C4-2B (cell line): ENCODE results near the gene KRTAP10-6.
"Not testable (repeated sequence)": the region's sequence is repeated elsewhere in the genome, so short reads cannot be mapped to it uniquely, and the experiment has no call there.

Experiments
- ZFX ChIP-seq: fragments of 450-650 bp; IDR thresholded peaks from 2 replicates; pipeline ENCODE4 v1.6.1; 2017
- TF ChIP-seq, protein P1 (sequence below): fragments of 450-650 bp; conservative IDR thresholded peaks from 2 replicates; pipeline ENCODE4 v1.5.1; 2017; ENCODE audit warnings: mild to moderate bottlenecking

DNA sequence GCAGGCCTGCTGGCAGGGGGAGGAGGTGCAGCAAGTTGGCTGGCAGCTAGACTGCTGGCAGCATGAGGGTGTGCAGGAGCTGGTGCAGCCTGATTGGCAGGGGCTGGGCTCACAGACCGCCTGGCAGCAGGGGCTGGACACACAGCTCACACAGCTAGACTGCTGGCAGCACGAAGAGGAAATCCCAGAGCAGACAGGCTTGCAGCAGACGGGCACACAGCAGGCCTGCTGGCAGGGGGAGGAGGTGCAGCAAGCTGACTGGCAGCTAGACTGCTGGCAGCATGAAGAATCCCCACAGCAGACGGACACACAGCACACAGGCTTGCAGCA lies 539 bp downstream of the KRTAP10-6 start:
- TF ChIP-seq, protein P1, sequence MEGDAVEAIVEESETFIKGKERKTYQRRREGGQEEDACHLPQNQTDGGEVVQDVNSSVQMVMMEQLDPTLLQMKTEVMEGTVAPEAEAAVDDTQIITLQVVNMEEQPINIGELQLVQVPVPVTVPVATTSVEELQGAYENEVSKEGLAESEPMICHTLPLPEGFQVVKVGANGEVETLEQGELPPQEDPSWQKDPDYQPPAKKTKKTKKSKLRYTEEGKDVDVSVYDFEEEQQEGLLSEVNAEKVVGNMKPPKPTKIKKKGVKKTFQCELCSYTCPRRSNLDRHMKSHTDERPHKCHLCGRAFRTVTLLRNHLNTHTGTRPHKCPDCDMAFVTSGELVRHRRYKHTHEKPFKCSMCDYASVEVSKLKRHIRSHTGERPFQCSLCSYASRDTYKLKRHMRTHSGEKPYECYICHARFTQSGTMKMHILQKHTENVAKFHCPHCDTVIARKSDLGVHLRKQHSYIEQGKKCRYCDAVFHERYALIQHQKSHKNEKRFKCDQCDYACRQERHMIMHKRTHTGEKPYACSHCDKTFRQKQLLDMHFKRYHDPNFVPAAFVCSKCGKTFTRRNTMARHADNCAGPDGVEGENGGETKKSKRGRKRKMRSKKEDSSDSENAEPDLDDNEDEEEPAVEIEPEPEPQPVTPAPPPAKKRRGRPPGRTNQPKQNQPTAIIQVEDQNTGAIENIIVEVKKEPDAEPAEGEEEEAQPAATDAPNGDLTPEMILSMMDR: not testable (repeated sequence)
- not testable (repeated sequence) for TF ChIP-seq ZFX
